Measurements from ENCODE around the gene SMIM5.

Gene SMIM5

DNA sequence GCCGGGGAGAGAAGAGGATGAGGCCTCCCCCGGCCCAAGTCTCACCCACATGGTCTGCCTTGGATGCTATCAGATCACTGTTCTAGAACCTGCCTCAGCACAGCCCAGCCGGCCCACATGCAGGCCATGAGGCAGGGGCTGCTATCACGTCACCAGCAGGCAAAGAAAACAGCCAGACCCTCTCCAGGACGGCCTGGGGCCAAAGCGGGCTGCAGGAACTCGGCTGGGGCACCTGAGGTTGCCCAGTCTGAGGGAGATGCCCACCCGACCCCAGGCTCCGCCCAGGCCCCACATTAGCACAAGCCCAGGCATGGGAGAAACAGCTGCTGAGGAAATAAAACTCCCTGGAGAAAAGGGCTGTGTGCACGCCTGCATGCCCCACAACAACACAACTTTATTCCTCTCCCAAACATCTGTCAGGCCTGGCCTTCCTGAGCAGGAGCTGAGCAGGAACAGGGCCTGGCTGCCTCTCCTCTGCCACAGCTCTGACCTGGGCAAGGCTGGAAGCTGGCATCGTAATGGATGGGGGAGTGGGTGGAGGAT is 6.7 kb upstream of the SMIM5 start:
- Histone ChIP-seq H3K36me3 (ENCODE audit: control insufficient read depth, insufficient read depth, low read length) (no peaks in the 10 kb centered on the region), H2AFZ (no peak overlapping the region), H3K79me2 (peaks cover 2% of the 10 kb centered on the region), H3K27me3 (ENCODE audit: control insufficient read depth, insufficient read depth, low read length) (no peaks in the 10 kb centered on the region), H3K4me3 (ENCODE audit: low read depth, low read length) (no peak overlapping the region), H3K27ac (no peak overlapping the region), H3K4me1 (peaks cover 2% of the 10 kb centered on the region), H3K9me3 (ENCODE audit: control insufficient read depth, low read length) (no peaks in the 10 kb centered on the region), H3K4me2 (ENCODE audit: low read length) (no peak overlapping the region), H3K9ac (no peak overlapping the region)
- TF ChIP-seq, protein P1, sequence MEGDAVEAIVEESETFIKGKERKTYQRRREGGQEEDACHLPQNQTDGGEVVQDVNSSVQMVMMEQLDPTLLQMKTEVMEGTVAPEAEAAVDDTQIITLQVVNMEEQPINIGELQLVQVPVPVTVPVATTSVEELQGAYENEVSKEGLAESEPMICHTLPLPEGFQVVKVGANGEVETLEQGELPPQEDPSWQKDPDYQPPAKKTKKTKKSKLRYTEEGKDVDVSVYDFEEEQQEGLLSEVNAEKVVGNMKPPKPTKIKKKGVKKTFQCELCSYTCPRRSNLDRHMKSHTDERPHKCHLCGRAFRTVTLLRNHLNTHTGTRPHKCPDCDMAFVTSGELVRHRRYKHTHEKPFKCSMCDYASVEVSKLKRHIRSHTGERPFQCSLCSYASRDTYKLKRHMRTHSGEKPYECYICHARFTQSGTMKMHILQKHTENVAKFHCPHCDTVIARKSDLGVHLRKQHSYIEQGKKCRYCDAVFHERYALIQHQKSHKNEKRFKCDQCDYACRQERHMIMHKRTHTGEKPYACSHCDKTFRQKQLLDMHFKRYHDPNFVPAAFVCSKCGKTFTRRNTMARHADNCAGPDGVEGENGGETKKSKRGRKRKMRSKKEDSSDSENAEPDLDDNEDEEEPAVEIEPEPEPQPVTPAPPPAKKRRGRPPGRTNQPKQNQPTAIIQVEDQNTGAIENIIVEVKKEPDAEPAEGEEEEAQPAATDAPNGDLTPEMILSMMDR (IDR thresholded peaks at IDR 0.05): no peak

DNA sequence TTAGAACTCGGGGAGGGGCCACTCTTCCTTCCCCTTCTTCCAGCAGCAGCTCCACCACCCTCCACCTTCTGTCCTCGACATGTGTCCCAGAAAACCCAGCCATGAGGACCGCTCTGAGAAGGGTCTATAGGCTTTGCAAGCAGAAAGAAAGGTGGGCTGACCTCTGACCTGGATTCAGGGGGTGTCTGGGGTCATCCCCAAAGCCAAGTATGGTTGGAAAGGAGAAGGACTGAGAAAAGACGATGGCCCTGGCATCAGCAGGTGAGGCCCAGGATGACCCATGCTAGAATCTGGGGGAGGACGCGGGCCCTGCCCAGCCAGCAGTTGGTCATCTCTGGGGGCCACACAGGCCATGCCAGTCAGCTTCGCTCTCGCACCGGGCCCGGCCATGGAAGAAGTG is 6.1 kb upstream of the SMIM5 start:
- H3K79me2 ChIP-seq: peaks cover 2% of the 10 kb centered on the region
- H3K36me3 ChIP-seq (ENCODE audit: control insufficient read depth, insufficient read depth, low read length): no peaks in the 10 kb centered on the region
- no peaks in the 10 kb centered on the region for H3K9me3 ChIP-seq (ENCODE audit: control insufficient read depth, low read length)
- H2AFZ ChIP-seq: no peak overlapping the region
- H3K9ac ChIP-seq: no peak overlapping the region
- TF ChIP-seq, protein P1 (IDR thresholded peaks at IDR 0.05): no peak
- H3K4me2 ChIP-seq (ENCODE audit: low read length): no peak overlapping the region
- no peak overlapping the region for H3K4me3 ChIP-seq (ENCODE audit: low read depth, low read length)
- H3K27ac ChIP-seq: no peak overlapping the region
- peaks cover 2% of the 10 kb centered on the region for H3K4me1 ChIP-seq
- H3K27me3 ChIP-seq (ENCODE audit: control insufficient read depth, insufficient read depth, low read length): no peaks in the 10 kb centered on the region

DNA sequence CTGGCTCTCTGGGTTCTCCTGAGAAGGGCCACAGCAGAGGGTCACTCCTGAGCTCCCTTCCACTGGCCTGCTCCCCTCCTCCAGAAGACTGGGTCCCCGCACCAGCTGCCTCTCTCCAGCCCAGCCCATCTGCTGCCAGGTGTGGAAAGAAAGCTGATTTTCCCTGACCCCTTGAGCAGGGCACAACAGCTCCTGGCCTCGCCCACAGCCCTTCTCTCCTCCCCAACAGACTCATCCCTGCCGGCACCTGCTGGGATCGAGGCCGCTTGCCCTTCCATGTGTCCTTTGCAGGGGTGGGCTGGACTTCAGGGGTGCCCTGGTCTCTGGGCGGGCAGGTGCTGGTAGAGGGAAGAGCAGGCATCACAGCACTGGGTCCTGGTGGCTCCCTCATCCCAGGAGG is 4.8 kb upstream of the SMIM5 start:
- Histone ChIP-seq H3K79me2 (peaks cover 2% of the 10 kb centered on the region), H3K9ac (no peak overlapping the region), H2AFZ (no peak overlapping the region), H3K4me2 (ENCODE audit: low read length) (no peak overlapping the region), H3K27me3 (ENCODE audit: control insufficient read depth, insufficient read depth, low read length) (no peaks in the 10 kb centered on the region), H3K36me3 (ENCODE audit: control insufficient read depth, insufficient read depth, low read length) (no peaks in the 10 kb centered on the region), H3K27ac (no peak overlapping the region), H3K4me1 (peaks cover 4% of the 10 kb centered on the region), H3K9me3 (ENCODE audit: control insufficient read depth, low read length) (no peaks in the 10 kb centered on the region), H3K4me3 (ENCODE audit: low read depth, low read length) (no peak overlapping the region)
- TF ChIP-seq, protein P1 (IDR thresholded peaks at IDR 0.05): no peak

DNA sequence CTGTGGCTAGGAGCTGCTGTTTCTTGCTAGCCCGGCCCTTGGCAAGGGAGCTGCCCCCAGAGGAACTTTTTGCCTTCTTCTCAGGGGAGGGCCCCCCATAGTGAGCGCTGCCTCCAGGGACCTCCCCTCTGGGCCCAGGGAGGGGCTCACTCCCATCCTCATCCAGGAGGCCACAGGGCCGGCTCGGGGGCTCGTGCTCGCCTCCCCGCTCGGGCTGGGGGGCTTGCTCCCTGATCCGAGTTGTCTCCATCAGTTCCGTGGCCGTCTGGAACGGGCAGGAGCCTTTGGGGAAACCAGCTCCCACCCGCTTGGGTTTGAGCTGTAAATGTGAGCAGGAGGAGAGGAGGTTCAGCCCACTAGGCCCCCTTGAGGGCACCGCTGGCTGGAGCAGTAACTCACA is 4.1 kb upstream of the SMIM5 start:
- Histone ChIP-seq H3K4me1 (peaks cover 11% of the 10 kb centered on the region), H3K36me3 (ENCODE audit: control insufficient read depth, insufficient read depth, low read length) (no peaks in the 10 kb centered on the region), H3K4me2 (ENCODE audit: low read length) (no peak overlapping the region), H3K27me3 (ENCODE audit: control insufficient read depth, insufficient read depth, low read length) (no peaks in the 10 kb centered on the region), H3K27ac (no peak overlapping the region), H3K9me3 (ENCODE audit: control insufficient read depth, low read length) (no peaks in the 10 kb centered on the region), H3K9ac (no peak overlapping the region), H3K4me3 (ENCODE audit: low read depth, low read length) (no peak overlapping the region), H3K79me2 (peaks cover 2% of the 10 kb centered on the region), H2AFZ (no peak overlapping the region)
- TF ChIP-seq, protein P1 (IDR thresholded peaks at IDR 0.05): no peak

Data from parathyroid adenoma (tissue), 2 donors.